HG03039 (cell line): ENCODE results near the gene NELFE.
"Not testable (repeated sequence)": the region's sequence is repeated elsewhere in the genome, so short reads cannot be mapped to it uniquely, and the experiment has no call there.

ENCODE experiments used
- ATAC-seq: cut with Tn5 transposase; IDR thresholded peaks from one replicate; pipeline ENCODE4 v1.9.1; 2021; ENCODE audit warnings: mild to moderate bottlenecking, moderate library complexity; ENCODE audit not compliant: unreplicated experiment

Gene NELFE, protein sequence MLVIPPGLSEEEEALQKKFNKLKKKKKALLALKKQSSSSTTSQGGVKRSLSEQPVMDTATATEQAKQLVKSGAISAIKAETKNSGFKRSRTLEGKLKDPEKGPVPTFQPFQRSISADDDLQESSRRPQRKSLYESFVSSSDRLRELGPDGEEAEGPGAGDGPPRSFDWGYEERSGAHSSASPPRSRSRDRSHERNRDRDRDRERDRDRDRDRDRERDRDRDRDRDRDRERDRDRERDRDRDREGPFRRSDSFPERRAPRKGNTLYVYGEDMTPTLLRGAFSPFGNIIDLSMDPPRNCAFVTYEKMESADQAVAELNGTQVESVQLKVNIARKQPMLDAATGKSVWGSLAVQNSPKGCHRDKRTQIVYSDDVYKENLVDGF

DNA sequence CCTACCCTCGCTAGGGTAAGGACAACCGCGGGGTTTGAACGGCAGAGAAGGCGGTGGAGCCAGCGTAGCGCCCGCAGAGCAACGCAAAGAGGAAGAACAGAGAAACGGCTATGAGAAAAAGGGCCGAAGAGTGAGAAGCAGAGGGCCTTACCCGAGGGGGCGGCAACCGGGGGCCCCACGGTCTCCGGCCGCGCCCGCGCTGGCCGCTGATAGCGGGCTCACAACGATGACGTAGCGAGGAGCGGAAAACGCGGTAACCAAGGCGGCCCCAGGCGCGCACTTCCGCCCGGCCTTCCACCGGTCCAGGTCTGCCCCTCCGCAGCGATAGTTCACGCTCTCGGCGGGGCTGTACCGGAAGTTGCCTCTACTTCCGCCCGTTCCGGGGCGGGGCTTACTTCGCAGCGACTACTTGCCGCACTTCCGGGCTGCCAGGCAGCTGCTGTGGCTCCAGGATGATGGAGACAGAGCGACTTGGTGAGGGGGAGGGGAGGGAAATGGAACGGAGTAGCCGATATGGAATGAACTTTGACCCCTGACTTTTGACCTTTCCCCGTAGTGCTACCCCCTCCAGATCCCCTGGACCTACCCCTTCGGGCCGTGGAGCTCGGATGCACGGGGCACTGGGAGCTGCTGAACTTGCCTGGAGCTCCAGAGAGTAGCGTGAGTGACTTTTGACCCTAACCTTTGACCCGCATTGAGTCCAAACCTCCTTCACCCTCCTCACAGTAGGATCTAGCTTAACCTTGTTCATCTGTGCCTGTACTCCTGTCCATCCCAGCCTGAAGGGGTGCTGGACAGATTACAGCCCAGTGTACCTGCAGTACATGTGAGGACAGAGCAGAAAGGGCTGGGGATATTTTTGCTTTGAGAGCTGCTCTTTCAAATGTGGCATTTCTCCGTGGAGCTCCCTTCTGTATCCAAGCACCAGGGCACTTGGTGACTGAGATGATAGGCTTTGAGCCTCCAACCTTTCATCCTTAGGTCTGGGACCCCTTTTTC, at the start of gene NELFE, which contains the start of gene SKIC2:
Gene NELFE, minus strand, starts transcription at position 231 of the 999 bp plus-strand sequence. CDS start 525 bp downstream, outside the sequence.
Gene SKIC2, plus strand, starts transcription at position 435 of the 999 bp plus-strand sequence. Its CDS starts 18 bp downstream, at position 453.
- peak; percentile 88 for ATAC-seq

DNA sequence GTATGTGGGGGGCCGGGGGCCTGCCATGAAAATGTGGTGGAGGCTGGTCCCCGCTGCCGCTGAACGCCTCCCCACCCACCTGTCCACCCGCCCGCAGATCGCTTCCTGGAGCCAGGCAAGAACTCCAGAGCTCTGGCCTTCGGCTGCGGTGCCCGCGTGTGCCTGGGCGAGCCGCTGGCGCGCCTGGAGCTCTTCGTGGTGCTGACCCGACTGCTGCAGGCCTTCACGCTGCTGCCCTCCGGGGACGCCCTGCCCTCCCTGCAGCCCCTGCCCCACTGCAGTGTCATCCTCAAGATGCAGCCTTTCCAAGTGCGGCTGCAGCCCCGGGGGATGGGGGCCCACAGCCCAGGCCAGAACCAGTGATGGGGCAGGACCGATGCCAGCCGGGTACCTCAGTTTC, 49.3 kb upstream of the NELFE start:
- not testable (repeated sequence) for ATAC-seq

DNA sequence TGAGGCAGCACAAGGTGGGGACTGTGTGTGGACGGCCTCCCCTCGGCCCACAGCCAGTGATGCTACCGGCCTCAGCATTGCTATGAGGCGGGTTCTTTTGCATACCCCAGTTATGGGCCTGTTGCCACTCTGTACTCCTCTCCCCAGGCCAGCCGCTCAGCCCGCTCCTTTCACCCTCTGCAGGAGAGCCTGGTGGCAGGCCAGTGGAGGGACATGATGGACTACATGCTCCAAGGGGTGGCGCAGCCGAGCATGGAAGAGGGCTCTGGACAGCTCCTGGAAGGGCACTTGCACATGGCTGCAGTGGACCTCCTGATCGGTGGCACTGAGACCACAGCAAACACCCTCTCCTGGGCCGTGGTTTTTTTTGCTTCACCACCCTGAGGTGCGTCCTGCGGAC, 48.3 kb upstream of the NELFE start:
- ATAC-seq, result not testable (repeated sequence)

DNA sequence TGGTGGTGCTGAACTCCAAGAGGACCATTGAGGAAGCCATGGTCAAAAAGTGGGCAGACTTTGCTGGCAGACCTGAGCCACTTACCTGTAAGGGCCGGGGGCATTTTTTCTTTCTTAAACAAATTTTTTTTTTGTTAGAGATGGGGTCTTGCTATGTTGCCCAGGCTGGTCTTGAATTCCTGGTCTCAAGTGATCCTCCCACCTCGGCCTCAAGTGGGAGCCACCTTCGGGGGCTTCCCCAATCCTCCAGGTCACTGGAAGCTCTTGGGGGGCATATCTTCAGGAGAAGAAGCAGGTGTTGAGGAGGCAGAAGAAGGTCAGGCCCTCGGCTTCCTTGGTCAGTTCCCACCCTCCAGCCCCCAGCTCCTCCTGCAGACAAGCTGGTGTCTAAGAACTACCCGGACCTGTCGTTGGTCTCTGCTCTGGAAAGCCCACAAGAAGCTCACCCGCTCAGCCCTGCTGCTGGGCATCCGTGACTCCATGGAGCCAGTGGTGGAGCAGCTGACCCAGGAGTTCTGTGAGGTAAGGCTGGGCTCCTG, 47.3 kb upstream of the NELFE start:
- not testable (repeated sequence) for ATAC-seq

DNA sequence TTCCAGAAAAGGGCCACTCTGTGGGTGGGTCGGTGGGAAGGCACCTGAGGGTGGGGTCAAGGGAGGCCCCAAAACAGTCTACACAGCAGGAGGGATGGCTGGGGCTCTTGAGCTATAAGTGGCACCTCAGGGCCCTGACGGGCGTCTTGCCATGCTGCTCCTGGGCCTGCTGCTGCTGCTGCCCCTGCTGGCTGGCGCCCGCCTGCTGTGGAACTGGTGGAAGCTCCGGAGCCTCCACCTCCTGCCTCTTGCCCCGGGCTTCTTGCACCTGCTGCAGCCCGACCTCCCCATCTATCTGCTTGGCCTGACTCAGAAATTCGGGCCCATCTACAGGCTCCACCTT, 46.7 kb upstream of the NELFE start:
- not testable (repeated sequence) for ATAC-seq

DNA sequence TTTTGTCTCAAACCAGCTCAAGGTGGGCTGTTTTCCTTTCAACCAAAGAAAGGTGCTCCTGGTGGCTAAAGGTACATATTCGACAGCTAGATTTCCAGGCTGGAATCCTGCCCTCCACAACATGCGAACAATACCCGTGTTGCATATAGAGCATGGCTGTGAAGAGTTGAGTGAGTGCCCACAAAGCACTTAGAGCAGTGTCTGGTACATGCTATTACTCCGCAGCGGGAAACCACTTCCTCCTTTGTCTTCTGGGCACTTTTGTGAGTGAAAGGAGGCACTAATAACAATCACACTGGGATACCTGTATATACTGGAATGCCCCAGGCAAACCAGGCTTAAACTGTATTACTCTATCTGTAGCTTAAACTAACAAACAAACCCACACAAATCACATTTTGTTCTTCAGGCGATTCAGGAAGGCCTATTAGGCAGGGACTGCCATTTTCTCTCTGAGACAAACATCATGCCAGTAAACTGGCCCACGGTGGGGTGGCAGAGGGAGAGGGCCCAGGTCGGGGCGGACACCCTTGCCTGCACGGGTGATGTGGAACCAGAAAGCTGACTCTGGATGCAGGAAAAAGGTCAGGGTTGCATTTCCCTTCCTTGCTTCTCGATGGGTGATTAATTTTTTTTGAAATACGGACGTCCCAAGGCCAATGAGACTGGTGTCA, 46.2 kb upstream of the NELFE start:
- not testable (repeated sequence) for ATAC-seq

DNA sequence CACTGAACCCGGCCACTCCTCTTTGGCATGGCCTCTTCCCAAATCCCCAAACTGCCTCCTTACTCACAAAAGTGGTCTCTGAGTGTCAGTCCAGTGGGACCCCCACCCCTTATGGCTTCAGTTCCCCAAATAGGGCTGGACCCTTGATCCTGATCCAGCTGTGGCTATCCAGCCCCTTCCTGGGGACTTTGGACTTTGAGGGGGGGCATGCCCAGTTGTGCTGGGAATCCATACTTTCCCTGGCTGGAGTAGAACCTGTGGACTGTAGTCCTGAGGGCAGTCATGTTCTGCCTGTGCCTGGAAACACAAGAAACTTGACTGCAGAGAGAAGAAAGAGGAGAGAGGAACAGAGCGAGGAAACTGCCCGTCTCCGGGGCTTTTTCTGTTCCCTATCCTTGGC, 45.6 kb upstream of the NELFE start:
- not testable (repeated sequence) for ATAC-seq

DNA sequence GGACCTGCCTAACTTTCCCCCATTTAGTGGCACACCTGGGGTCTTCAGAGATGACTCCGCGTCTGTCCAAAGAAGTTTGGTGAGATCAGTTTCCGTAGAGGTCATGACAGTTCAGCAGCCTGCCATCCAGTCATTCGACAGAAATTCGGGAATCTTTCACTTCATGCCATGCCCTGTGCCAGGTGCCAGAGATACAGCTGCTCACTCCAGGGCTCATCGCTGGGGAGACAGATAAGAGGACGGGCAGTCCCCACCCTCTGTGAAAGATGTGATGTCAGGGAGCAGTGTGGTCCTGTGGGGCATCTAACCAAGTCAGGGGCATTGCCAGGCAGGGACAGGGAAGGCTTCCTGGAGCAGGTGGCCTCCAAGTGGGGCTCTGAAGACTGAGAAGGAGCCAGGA, 44.5 kb upstream of the NELFE start:
- ATAC-seq, result not testable (repeated sequence)

DNA sequence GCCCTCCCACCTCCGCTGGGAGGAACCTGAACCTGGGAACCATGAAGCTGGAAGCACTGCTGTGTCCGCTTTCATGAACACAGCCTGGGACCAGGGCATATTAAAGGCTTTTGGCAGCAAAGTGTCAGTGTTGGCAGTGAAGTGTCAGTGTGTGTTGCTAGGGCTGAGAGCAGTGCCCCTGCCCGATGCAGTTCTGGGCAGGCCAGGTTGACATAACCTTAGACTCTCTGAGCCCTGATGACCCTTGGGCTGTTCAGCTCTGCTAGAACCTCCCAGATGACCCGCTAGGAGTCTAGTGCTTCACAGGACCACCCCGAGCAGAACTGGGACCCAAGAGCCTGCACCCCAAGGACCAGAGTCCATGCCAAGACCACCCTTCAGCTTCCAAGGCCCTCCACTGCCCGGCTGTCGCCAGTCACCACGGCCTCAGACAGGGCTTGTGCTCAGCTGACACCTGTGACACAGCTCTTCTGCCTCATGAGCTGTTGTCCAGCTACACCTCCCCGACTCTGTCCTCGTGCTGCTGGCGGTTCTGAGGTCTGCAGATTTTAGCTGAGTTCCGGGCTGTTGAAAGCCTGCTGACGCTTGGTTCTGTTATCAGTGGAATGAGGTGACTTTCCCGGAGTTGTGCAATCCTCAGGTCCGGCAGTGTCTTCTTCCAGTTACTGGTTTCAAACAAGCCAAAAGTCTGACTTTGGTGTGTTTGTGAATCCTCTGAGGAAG, 43.9 kb upstream of the NELFE start:
- ATAC-seq, result not testable (repeated sequence)

DNA sequence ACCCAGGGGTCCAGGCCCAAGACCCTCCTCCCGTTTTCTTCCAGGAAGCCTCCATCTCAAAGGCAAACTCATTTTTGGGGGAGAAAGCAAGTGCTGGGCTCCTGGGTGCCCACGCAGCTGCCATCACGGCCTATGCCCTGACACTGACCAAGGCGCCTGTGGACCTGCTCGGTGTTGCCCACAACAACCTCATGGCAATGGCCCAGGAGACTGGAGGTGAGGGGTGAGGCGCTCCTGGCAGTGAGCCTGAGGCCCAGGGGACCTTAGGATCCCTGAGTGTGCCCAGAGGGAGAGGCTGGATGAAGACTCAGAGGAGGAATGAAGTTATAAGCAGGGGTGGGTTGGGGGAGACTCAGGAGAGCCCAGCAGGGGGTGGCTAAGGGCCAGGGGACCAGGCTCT, 37.6 kb upstream of the NELFE start:
- not testable (repeated sequence) for ATAC-seq

DNA sequence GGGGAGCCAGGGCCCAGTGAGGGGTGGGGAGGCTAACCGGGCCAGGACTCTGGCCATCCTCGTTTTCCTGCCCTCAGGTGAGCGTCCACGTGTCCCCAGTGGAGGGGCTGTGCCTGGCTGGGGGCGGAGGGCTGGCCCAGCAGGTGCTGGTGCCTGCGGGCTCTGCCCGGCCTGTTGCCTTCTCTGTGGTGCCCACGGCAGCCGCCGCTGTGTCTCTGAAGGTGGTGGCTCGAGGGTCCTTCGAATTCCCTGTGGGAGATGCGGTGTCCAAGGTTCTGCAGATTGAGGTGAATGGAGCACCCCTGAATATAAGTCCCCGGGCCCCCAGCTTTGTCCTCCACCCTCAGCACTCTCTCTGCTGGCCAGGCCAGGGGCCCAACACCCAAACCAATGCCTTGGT, 35.6 kb upstream of the NELFE start:
- not testable (repeated sequence) for ATAC-seq

DNA sequence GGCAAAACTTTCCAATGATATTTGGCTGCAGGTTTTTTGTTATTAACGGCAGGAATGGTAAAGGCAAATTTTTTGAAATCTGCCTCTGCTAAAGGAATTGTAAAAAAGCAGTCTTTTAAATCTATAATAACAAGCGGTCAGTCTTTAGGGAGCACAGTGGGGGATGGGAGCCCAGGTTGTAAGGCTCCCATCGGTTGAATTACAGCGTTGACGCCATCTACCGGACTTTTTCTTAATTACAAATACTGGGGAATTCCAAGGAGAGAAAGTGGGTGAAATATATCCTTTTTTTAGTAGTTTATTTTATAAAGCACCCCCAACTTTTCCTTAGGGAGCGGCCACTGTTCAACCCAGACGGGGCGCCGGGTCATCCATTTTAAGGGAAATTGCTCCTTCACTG, 30.6 kb upstream of the NELFE start:
- not testable (repeated sequence) for ATAC-seq

DNA sequence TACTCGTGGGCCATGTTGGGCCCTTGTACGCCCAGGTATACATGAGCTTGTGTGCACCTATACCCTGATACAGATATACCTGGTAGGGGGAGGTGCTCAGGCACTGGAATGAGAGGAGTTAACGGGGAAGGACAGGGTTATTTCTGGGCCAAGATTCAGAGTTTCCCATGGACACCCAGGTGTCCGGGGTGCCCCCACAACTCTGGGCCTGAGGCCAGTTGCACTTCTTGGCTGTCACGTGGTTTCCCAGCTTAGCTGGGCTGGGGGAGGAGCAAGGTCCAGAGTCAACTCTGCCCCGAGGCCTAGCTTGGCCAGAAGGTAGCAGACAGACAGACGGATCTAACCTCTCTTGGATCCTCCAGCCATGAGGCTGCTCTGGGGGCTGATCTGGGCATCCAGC, 23.0 kb upstream of the NELFE start, which contains the start of gene C4A:
Gene C4A, plus strand, starts transcription at position 314 of the 400 bp plus-strand sequence. Its CDS starts 51 bp downstream, at position 365.
- ATAC-seq, result not testable (repeated sequence)

DNA sequence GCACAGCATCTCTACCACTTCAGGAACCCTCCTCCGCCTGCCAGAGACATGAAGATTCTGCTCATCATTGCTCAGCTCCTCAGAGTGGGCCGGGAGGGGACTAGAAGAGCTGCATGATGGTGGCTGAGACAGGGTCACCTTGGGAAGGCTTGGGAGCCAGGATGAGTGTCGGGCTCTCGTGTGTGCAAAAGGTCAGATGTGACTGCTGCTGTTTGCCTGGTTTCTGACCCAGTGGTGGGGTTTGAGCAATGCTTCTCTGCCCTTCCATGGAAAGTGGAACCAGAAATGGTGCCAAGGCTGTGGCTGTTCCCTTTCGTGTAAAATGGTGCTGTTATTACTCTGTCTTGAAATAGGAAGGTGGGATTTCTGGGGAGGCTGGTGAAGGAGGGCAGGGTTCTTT, 22.2 kb upstream of the NELFE start:
- ATAC-seq, result not testable (repeated sequence)

DNA sequence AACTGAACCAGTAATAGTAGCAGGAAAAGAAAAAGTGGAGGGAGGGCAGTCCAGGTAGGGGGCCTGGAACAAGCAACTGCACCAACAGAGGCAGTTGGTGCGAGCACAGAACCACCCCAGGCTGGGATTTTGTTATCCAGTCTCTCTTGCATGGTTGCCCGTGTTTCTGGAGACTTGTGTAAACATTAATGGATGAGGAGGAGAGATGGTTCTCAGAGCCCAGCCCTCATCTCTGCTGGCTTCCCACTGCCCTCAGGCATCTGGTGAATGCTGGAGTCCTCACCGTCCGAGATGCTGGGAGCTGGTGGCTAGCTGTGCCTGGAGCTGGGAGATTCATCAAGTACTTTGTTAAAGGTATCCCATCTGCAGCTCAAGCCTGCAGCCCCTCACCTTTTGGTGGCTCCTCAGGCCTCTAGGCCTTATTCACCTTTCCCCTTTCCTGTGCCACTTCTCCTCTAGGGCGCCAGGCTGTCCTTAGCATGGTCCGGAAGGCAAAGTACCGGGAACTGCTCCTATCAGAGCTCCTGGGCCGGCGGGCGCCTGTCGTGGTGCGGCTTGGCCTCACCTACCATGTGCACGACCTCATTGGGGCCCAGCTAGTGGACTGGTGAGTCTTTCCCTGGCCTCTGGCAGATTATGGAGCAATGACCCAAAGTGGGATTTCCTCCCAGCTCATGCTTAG, 21.6 kb upstream of the NELFE start:
- not testable (repeated sequence) for ATAC-seq

DNA sequence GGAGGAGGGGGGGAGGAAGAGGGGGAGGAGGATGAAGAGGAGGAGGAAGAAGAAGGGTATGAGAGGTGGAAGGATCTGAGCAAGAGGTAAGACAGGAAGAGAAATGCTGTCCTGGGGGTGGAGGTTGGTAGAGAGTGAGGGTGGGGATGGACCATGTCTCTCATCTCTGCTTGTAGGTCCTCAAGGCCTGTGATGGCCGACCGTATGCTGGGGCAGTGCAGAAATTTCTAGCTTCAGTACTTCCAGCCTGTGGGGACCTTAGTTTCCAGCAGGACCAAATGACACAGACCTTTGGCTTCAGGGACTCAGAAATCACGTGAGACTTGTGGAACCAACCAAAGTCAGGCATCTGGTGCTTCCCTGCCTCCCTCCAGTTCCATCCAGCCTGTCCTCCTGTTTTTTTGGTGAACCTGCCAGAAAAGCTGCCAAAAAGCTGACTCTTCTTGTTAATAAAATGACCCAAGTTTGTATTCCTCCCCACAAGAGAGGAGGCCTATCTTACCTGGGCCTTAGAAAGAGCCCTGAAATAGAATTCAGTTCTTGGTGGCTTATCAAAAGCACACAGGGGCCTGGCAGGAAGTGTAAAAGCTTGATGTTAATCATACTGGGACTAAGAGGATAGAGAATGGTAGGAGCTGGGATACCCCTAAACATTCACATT, 20.6 kb upstream of the NELFE start:
- ATAC-seq, result no peak

DNA sequence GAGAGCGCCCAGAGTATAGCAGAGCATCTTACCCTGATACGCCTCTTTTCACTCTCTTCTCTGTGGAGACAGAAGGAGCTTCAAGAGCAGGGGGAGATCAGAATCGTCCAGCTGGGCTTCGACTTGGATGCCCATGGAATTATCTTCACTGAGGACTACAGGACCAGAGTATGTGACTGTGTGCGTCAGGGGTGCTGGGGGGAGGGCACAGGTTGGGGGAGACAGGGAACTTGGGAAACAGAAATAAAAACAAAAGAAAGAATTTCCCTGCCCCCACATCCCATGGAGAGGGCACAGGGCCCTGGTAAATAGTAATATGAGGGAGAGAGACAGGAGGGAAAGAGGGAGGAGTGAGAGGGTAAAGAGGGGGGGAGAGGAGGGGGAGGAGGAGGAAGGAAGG, 20.1 kb upstream of the NELFE start:
- ATAC-seq, result no peak

DNA sequence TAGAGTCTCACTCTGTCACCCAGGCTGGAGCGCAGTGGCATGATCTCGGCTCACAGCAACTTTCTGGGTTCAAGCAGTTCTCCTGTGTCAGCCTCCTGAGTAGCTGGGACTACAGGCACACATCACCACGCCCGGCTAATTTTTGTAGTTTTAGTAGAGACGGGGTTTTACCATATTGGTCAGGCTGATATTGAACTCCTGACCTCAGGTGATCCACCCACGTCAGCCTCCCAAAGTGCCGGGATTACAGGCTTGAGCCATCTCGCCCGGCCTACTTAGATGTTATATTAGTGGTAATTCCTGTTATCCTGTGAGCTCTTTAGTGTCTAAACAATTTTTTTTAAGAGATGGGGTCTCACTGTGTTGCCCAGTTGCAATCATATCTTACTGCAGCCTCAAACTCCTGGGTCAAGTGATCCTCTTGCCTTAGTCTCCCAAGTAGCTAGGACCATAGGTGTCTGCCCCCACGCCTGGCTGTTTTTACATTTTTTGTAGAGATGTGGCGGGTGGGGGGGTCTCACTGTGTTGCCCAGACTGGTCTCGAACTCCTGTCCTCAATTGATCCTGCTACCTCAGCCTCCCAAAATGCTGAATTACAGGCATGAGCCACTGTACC, 19.2 kb upstream of the NELFE start:
- no peak for ATAC-seq
